ENCODE data around the gene SPAG17.
A peak's percentile ranks its signal among the peaks of the same experiment; 100 is the strongest.

SPAG17 gene

GRCh38 chr1:118225471-118225870, 40.4 kb upstream of the SPAG17 start (continued):
- TF ChIP-seq PATZ1 (tag by site-specific recombination; IDR thresholded peaks at IDR 0.05) = no peak
- no peak for TF ChIP-seq ZNF664 (tag by site-specific recombination; IDR thresholded peaks at IDR 0.05)
- TF ChIP-seq ZNF114 (tag by site-specific recombination; IDR thresholded peaks at IDR 0.05) = no peak
- no peak for TF ChIP-seq ZNF585B (tag by site-specific recombination; IDR thresholded peaks at IDR 0.05)
- no peak for TF ChIP-seq TSHZ1 (tag by site-specific recombination; IDR thresholded peaks at IDR 0.05; ENCODE audit: borderline replicate concordance)
- TF ChIP-seq ZBTB11 (tag by site-specific recombination; conservative IDR thresholded peaks at IDR 0.05; ENCODE audit: low read depth) = no peak
- TF ChIP-seq ZNF530 (tag by site-specific recombination; IDR thresholded peaks at IDR 0.05; ENCODE audit: low read depth) = no peak
- no peak for TF ChIP-seq ZEB2 (tag by site-specific recombination; IDR thresholded peaks at IDR 0.05)
- no peak for TF ChIP-seq ZNF488 (tag by site-specific recombination; IDR thresholded peaks at IDR 0.05)

- ChIA-PET POLR2A (no interaction called here), CTCF (interaction anchor here (0.6 to 1.8 kb wide), 11 partner anchors 31 to 1146 kb away, joined by 3 to 6 read pairs (median 3); no protein-coding TSS in a partner anchor)
These were observed 38.4 kb upstream of the SPAG17 start for GRCh38 chr1:118223426-118223825.

More at GRCh38 chr1:118223426-118223825, 38.4 kb upstream of the SPAG17 start:
- H3K4me1 ChIP-seq (ENCODE audit: control insufficient read depth, insufficient read depth, low read length) = no peaks in the 10 kb centered on the region
- H3K36me3 ChIP-seq (ENCODE audit: control insufficient read depth in 2 of 2, insufficient read depth in 1 of 2, low read length in 2 of 2) = no peaks in the 10 kb centered on the region
- TF ChIP-seq ZNF654 (tag by site-specific recombination; IDR thresholded peaks at IDR 0.05; ENCODE audit: low read depth) (peak; percentile 33), ZNF112 (tag by site-specific recombination; IDR thresholded peaks at IDR 0.05) (no peak), ZNF513 (tag by site-specific recombination; IDR thresholded peaks at IDR 0.05) (0 out of 2 replicates have a peak, but pooled peaks have one; percentile 39)
- H3K4me3 ChIP-seq (ENCODE audit: low read depth, low read length) = no peak overlapping the region
- no peak overlapping the region for H3K27ac ChIP-seq (ENCODE audit: extremely low read depth, low read depth, low read length)
- H3K9me3 ChIP-seq (ENCODE audit: control insufficient read depth, insufficient read depth, low read depth, low read length) = no peaks in the 10 kb centered on the region
